GM19035 (cell line): ENCODE results near the gene TNPO3.
A peak's percentile ranks its signal among the peaks of the same experiment; 100 is the strongest.
"Not testable (repeated sequence)": the region's sequence is repeated elsewhere in the genome, so short reads cannot be mapped to it uniquely, and the experiment has no call there.

Experiments used
- ATAC-seq: cut with Tn5 transposase; IDR thresholded peaks from one replicate; pipeline ENCODE4 v1.9.1; 2021; ENCODE audit not compliant: unreplicated experiment

The TNPO3 gene

GRCh38 chr7:129017933-129018538 lies 36.9 kb downstream of the TNPO3 start:
- ATAC-seq: peak; percentile 71

GRCh38 chr7:129017264-129017663 lies 37.6 kb downstream of the TNPO3 start:
- no peak for ATAC-seq

GRCh38 chr7:129014501-129015101 lies 40.3 kb downstream of the TNPO3 start:
- no peak for ATAC-seq

DNA sequence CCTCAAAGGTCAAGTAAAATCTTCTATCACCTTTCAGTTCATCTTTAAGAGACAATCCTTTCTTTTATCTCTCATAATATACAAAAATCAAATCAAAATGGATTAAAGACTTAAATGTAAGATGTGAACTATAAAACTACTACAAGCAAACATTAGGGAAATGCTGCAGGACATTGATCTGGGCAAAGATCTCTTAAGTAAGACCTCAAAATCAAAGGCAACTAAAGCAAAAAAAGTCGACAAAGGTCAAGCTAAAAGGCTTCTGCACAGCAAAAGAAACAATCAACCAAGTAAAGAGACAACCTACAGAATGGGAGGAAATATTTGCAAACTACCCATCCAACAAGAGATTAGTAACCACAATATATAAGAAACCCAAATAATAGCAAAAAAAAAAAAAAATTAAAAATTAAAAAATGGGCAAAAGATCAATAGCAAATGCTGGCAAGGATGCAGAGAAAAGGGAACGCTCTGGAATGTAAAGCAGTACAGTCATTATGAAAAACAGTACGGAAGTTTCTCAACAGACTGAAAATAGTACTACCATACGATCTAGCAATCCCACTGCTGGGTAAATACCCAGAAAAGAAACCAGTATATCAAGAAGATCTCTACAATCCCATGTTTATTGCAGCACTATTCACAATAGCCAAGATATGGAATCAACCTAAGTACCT lies 41.7 kb downstream of the TNPO3 start:
- no peak for ATAC-seq

- no peak for ATAC-seq
These were observed 42.3 kb downstream of the TNPO3 start for GRCh38 chr7:129012641-129013040.

- ATAC-seq: no peak
These were observed 44.8 kb downstream of the TNPO3 start for GRCh38 chr7:129010075-129010474.

- peak; percentile 68 for ATAC-seq
These were observed 45.5 kb downstream of the TNPO3 start for GRCh38 chr7:129009437-129009836.

DNA sequence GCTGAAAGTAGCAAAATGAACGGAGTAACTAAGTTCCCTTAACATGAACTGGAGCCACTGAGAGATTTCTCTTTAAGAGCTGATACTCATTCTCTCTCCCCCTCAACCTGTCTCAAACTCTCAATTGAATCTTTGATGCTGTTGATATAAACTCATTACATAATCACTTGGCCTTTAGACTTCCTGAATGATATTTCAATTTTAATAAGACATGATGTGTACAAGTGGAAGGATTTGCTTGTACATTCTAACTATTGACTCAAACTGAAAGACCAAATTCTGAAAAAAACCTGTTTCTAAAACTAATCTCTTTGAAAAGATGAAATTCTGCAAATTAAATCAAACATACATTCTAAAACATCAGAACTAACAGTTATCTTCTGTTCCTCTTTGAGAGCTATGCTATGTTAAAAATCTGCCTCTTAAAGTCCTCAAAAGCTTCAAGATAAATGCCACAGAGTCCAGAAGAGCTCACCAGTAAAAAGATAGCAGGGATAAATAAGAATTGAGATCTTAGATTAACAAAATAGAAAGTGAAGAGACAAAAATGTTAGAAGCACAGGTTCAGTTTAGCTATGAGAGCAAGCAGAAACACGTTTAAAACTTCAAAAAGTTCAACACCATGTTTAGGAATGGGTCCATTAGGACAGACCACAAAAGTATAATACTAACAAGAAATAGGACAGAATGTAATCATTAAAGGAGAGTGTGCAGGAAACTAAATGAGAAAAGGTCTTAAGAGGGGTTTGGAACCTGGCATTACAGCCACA lies 46.1 kb downstream of the TNPO3 start:
- peak; percentile 32 for ATAC-seq

DNA sequence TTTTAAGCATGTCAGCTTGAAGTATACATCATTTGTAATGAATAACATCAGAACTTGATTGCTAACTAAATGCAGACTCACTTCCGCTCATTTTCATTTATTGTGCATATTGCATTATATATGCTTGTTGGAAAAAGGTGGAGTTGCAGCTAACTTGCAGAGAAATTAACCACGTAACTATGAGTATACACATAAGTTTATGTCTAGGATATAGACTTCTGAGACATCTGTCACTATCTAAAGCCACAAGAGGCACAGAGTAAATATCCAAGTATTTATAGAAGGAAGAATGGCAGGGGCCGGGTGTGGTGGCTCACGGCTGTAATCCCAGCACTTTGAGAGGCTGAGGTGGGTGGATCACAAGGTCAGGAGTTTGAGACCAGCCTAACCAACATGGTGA lies 47.3 kb downstream of the TNPO3 start:
- ATAC-seq: no peak

DNA sequence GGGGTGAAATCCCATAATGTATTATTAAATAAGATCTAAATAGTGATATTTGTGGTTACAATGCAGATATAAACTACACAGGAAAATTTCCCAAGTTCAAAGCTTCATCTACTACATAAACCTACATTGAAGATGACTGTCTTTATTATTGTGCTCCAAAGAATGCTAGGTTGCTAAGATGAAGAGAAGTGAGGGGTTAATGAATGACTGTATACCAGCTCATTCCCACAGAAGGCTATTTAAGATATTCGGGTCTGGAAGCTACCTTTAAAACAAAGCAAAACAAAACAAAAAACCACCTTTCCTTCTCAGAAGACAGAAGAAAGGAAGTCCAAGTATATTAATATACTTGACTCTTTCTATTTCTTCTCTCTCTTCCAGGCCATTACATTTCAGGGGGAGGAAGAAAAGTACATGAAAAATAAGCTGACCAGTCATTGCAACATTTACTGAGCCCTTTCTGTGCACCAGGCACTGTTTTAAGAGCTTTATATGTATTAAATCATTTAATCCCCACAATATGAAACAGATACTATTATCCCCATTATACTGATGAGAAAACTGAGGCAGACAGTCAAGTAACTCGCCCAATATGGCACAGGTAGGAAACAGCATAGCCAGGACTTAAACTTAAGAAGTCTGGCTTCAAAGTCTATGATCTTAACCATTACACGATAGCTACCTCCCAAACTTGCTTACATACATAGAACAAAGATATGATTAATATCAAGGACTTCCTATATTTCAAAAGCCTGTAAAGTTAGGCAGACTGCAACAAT lies 48.1 kb downstream of the TNPO3 start:
- ATAC-seq: no peak

DNA sequence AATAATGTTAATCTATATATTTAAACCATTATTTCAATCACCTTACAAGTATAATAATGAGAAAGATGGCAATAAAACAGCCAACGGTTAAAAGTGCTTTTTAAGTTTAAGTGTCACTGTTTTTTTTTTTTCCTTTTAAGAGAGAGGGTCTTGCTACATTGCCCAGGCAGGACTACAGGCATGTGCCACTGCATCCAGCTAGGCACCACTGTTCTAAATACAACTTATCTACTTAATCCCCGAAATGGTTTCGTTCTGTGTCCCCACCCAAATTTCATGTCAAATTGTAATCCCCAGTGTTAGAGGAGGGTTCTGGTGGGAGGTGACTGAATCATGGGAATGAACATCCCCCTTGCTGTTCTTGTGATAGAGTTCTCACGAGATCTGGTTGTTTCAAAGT lies 49.7 kb downstream of the TNPO3 start:
- no peak for ATAC-seq

DNA sequence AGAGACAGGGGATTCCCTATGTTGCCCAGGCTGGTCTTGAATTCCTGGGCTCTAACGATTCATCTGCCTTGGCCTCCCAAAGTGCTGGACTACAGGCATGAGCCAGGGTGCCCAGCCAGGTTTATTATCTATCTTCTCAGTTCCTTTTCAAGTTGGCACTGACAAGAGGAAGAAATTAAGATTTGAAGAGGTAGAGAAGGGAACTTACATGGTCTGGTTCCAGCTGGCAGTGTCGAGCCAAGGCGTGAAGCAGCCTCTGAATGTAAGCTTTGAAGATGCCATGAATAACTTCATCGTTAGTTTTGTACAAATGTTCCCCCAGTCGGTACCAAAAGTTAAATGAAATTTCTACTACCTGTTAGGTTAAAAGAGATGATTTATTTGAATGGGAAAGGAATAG lies 57.7 kb downstream of the TNPO3 start:
- no peak for ATAC-seq

GRCh38 chr7:128994560-128994959 lies 60.4 kb downstream of the TNPO3 start:
- ATAC-seq: not testable (repeated sequence)

DNA sequence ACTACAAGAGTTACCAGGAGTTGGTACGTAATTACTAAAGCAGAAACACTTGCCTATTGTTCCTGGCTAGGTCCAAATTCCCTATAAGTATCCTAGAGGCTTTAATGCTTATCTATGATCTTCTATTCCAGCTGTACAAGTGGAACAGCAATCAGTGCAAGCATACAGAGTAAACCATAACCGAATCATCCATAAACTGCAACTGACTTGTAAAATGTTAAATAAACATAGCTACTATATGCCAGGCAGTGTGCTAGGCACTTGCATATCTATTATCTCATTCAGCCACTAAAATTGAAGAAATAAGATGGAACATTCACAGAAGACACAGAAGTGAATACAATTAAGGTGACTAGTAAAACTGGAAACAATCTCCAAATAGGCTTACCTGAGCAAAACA lies 61.5 kb downstream of the TNPO3 start:
- ATAC-seq: no peak

DNA sequence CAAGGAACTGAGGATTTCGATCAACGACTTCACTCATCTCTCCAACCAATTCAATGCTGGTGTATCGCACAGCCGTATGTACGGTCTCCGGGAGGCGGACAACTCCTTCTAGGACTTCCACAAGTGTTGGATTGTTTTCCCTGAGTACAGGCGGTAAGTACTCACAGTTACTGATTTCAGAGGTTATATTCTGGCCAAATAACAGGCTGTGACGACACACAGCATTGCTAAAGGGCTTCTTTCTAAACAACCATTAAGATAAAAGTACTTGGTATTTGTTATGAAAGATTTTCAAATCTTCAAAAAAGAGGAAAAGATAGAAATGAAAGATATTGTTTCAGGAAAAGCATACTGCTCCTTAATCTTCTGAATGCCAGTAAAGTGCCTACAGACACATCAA lies 65.0 kb downstream of the TNPO3 start:
- no peak for ATAC-seq

- ATAC-seq: no peak
These were observed 66.5 kb downstream of the TNPO3 start for GRCh38 chr7:128988372-128988771.

DNA sequence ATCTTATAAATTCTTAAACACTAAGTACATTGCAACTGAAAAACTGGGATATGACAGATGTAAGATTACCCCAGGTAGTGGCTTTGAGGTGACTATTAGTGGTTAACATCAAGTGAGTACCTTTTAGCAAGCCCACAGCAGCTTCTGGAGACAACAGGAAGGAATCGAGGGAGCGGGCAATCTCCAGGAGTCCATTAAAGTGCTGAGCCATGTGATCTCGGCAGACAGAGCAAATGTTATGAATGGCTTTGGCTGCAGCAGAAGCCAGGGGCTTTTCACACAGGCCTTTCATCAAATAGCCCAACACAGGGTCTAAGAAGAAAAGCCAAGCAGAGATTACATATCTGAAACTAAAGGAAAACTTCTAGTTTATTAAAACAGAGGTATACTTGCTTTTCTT lies 68.3 kb downstream of the TNPO3 start:
- ATAC-seq: no peak

GRCh38 chr7:128985660-128986059 lies 69.3 kb downstream of the TNPO3 start:
- ATAC-seq: no peak

DNA sequence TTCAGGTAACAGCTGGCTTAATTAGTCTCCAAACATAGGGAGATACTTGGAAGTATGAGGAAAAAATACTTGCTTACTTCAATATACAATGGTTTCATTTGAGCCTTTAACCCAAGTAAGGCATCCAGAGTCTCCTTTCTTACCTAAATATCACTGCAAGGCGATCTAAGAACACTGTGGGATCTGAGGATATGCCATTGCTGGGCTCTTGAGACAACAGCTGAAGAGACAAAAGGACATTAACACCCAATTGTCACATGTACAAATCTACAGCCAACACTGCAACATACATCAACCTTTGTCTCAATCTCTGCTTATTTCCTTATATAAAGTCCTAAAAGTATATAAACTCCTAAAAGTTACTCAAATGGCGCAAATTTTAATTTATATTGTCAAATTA lies 72.8 kb downstream of the TNPO3 start:
- ATAC-seq: no peak

DNA sequence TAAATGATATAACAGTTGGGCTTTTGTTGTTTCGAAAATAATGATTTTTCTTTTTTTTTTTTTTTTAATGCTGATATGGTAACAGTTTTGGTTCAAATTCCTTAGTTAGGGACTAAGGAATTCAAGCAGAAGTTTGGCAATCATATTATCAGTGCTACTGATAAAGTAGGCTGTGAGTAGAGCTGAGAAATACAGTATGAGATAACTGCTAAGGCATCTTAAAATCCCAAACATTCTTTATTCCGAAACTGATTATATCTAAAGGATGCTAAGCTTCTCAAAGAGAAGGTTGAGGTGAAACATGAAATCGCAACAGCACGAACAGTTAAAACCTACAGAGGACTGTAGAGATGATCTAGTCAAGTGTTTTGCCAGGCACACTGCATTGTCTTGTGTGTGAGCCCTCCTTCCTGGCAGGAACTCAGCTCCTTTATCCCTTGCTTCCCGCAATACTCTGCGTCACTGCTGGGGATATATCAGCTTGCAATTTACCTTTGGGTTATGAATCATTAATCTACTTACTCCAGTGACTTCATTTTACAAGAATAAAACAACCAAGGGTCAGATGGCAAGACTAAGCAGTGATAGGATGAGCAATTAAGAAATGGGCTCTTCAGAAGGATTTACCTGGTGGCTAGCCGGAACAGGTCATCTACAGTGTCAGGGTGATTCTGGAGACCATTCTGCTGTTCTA lies 80.5 kb downstream of the TNPO3 start:
- ATAC-seq: no peak
